ENCODE measurements around the gene RRP1.

RRP1 gene

GRCh38 chr21:43778469-43779335 lies 10.7 kb upstream of the RRP1 start:
- DNase-seq: no peak

GRCh38 chr21:43779660-43780059 lies 9.7 kb upstream of the RRP1 start:
- no peak for DNase-seq

- DNase-seq: no peak
These were observed 7.5 kb upstream of the RRP1 start for GRCh38 chr21:43781846-43782245.

- no peak for DNase-seq
These were observed 6.8 kb upstream of the RRP1 start for GRCh38 chr21:43782431-43783097.

- DNase-seq: no peak
These were observed 6.2 kb upstream of the RRP1 start for GRCh38 chr21:43783098-43783700.

- DNase-seq: no peak
These were observed 4.2 kb upstream of the RRP1 start for GRCh38 chr21:43785134-43785533.

GRCh38 chr21:43786300-43786806 lies 3.0 kb upstream of the RRP1 start:
- no peak for DNase-seq

GRCh38 chr21:43786807-43787440 lies 2.5 kb upstream of the RRP1 start:
- DNase-seq: no peak

GRCh38 chr21:43790010-43790524 lies 690 bp downstream of the RRP1 start:
- no peak for DNase-seq

GRCh38 chr21:43792406-43792805 lies 3.0 kb downstream of the RRP1 start:
- DNase-seq: no peak

GRCh38 chr21:43793243-43793642 lies 3.9 kb downstream of the RRP1 start:
- DNase-seq: no peak

GRCh38 chr21:43794311-43794710 lies 4.9 kb downstream of the RRP1 start:
- no peak for DNase-seq

- no peak for DNase-seq
These were observed 5.5 kb downstream of the RRP1 start for GRCh38 chr21:43794857-43795256.

GRCh38 chr21:43797415-43797814 lies 8.0 kb downstream of the RRP1 start:
- no peak for DNase-seq

- DNase-seq: no peak
These were observed 8.7 kb downstream of the RRP1 start for GRCh38 chr21:43797925-43798715.

- no peak for DNase-seq
These were observed 10.0 kb downstream of the RRP1 start for GRCh38 chr21:43799301-43799840.

- no peak for DNase-seq
These were observed 10.7 kb downstream of the RRP1 start for GRCh38 chr21:43800124-43800523.

GRCh38 chr21:43800566-43800965 lies 11.2 kb downstream of the RRP1 start:
- DNase-seq: no peak

GRCh38 chr21:43801006-43801783 lies 11.8 kb downstream of the RRP1 start:
- DNase-seq: no peak

GRCh38 chr21:43802713-43803313 lies 13.4 kb downstream of the RRP1 start:
- DNase-seq: no peak
